Measurements from ENCODE around the gene SYNPR.
"Not testable (repeated sequence)": the region's sequence is repeated elsewhere in the genome, so short reads cannot be mapped to it uniquely, and the experiment has no call there.

SYNPR gene

GRCh38 chr3:63251499-63251898 lies 26.6 kb upstream of the SYNPR start:
- Histone ChIP-seq H3K27ac (no peak overlapping the region), H3K27me3 (no peaks in the 10 kb centered on the region), H3K9ac (no peak overlapping the region), H3K36me3 (no peaks in the 10 kb centered on the region), H3K4me2 (no peak overlapping the region), H4K20me1 (no peaks in the 10 kb centered on the region), H3K4me1 (no peaks in the 10 kb centered on the region), H3K4me3 (no peak overlapping the region), H3K9me3 (no peaks in the 10 kb centered on the region)
- no peak for TF ChIP-seq Cebpa-rat (IDR thresholded peaks at IDR 0.05)

GRCh38 chr3:63255819-63256218 lies 22.3 kb upstream of the SYNPR start:
- not testable (repeated sequence) for H3K9ac ChIP-seq, H4K20me1 ChIP-seq, H3K36me3 ChIP-seq, H3K9me3 ChIP-seq, H3K4me1 ChIP-seq, H3K27me3 ChIP-seq, H3K4me2 ChIP-seq, H3K27ac ChIP-seq, H3K4me3 ChIP-seq

- peaks cover 4% of the 10 kb centered on the region; the same call in 1 of the 2 replicates for H3K4me1 ChIP-seq
- H3K4me3 ChIP-seq = no peak overlapping the region
- TF ChIP-seq Cebpa-rat (IDR thresholded peaks at IDR 0.05) = no peak
- H3K27ac ChIP-seq = no peak overlapping the region
- H3K9ac ChIP-seq = no peak overlapping the region
- no peaks in the 10 kb centered on the region for H3K27me3 ChIP-seq
- H4K20me1 ChIP-seq = no peaks in the 10 kb centered on the region
- H3K36me3 ChIP-seq = no peaks in the 10 kb centered on the region
- H3K4me2 ChIP-seq = no peak overlapping the region
- no peaks in the 10 kb centered on the region for H3K9me3 ChIP-seq
These were observed 13.4 kb upstream of the SYNPR start for GRCh38 chr3:63264716-63265115.

- Histone ChIP-seq H3K9me3 (no peaks in the 10 kb centered on the region), H3K36me3 (no peaks in the 10 kb centered on the region), H3K4me2 (no peak overlapping the region), H4K20me1 (no peaks in the 10 kb centered on the region), H3K9ac (no peak overlapping the region), H3K4me1 (no peaks in the 10 kb centered on the region), H3K4me3 (no peak overlapping the region), H3K27ac (no peak overlapping the region), H3K27me3 (no peaks in the 10 kb centered on the region)
- TF ChIP-seq Cebpa-rat (IDR thresholded peaks at IDR 0.05) = no peak
These were observed 3.7 kb upstream of the SYNPR start for GRCh38 chr3:63274359-63274758.

- TF ChIP-seq Cebpa-rat (IDR thresholded peaks at IDR 0.05) = no peak
- Histone ChIP-seq H3K27ac (no peak overlapping the region), H3K36me3 (no peaks in the 10 kb centered on the region), H3K9ac (no peak overlapping the region), H3K4me2 (no peak overlapping the region), H3K9me3 (no peaks in the 10 kb centered on the region), H3K27me3 (no peaks in the 10 kb centered on the region), H3K4me1 (no peaks in the 10 kb centered on the region), H4K20me1 (no peaks in the 10 kb centered on the region), H3K4me3 (no peak overlapping the region)
These were observed 1.1 kb downstream of the SYNPR start for GRCh38 chr3:63279005-63279841.

GRCh38 chr3:63287610-63288009 lies 9.5 kb downstream of the SYNPR start:
- Histone ChIP-seq H3K4me1 (no peaks in the 10 kb centered on the region), H3K9ac (no peak overlapping the region), H3K27ac (no peak overlapping the region), H3K27me3 (no peaks in the 10 kb centered on the region), H3K4me3 (no peak overlapping the region), H3K9me3 (no peaks in the 10 kb centered on the region), H4K20me1 (no peaks in the 10 kb centered on the region), H3K36me3 (no peaks in the 10 kb centered on the region), H3K4me2 (no peak overlapping the region)
- TF ChIP-seq Cebpa-rat (IDR thresholded peaks at IDR 0.05) = no peak

- Histone ChIP-seq H3K9ac (no peak overlapping the region), H3K9me3 (no peaks in the 10 kb centered on the region), H3K36me3 (no peaks in the 10 kb centered on the region), H3K27me3 (no peaks in the 10 kb centered on the region), H4K20me1 (no peaks in the 10 kb centered on the region), H3K4me3 (no peak overlapping the region), H3K4me2 (no peak overlapping the region), H3K4me1 (no peaks in the 10 kb centered on the region), H3K27ac (no peak overlapping the region)
- no peak for TF ChIP-seq Cebpa-rat (IDR thresholded peaks at IDR 0.05)
These were observed 12.6 kb downstream of the SYNPR start for GRCh38 chr3:63290686-63291085.

GRCh38 chr3:63294332-63294731 lies 16.2 kb downstream of the SYNPR start:
- H3K36me3 ChIP-seq = no peaks in the 10 kb centered on the region
- H3K4me1 ChIP-seq = no peaks in the 10 kb centered on the region
- no peak overlapping the region for H3K4me2 ChIP-seq
- H4K20me1 ChIP-seq = no peaks in the 10 kb centered on the region
- H3K9me3 ChIP-seq = peaks cover 14% of the 10 kb centered on the region
- H3K9ac ChIP-seq = no peak overlapping the region
- no peak overlapping the region for H3K27ac ChIP-seq
- no peaks in the 10 kb centered on the region for H3K27me3 ChIP-seq
- H3K4me3 ChIP-seq = no peak overlapping the region
- TF ChIP-seq Cebpa-rat (IDR thresholded peaks at IDR 0.05) = no peak

GRCh38 chr3:63295356-63295755 lies 17.2 kb downstream of the SYNPR start:
- Histone ChIP-seq H3K27ac (no peak overlapping the region), H3K4me3 (no peak overlapping the region), H4K20me1 (no peaks in the 10 kb centered on the region), H3K9me3 (peaks cover 14% of the 10 kb centered on the region), H3K4me1 (no peaks in the 10 kb centered on the region), H3K27me3 (no peaks in the 10 kb centered on the region), H3K9ac (no peak overlapping the region), H3K4me2 (no peak overlapping the region), H3K36me3 (no peaks in the 10 kb centered on the region)
- no peak for TF ChIP-seq Cebpa-rat (IDR thresholded peaks at IDR 0.05)

GRCh38 chr3:63295806-63296205 lies 17.7 kb downstream of the SYNPR start:
- H4K20me1 ChIP-seq = no peaks in the 10 kb centered on the region
- no peak overlapping the region for H3K4me3 ChIP-seq
- H3K4me2 ChIP-seq = no peak overlapping the region
- H3K9me3 ChIP-seq = peaks cover 14% of the 10 kb centered on the region
- H3K4me1 ChIP-seq = no peaks in the 10 kb centered on the region
- H3K36me3 ChIP-seq = no peaks in the 10 kb centered on the region
- no peak overlapping the region for H3K9ac ChIP-seq
- no peak for TF ChIP-seq Cebpa-rat (IDR thresholded peaks at IDR 0.05)
- H3K27me3 ChIP-seq = no peaks in the 10 kb centered on the region
- no peak overlapping the region for H3K27ac ChIP-seq

GRCh38 chr3:63296249-63296648 lies 18.1 kb downstream of the SYNPR start:
- H3K9ac ChIP-seq = no peak overlapping the region
- no peaks in the 10 kb centered on the region for H3K27me3 ChIP-seq
- H4K20me1 ChIP-seq = no peaks in the 10 kb centered on the region
- no peak overlapping the region for H3K4me3 ChIP-seq
- no peak overlapping the region for H3K4me2 ChIP-seq
- no peaks in the 10 kb centered on the region for H3K36me3 ChIP-seq
- H3K4me1 ChIP-seq = no peaks in the 10 kb centered on the region
- H3K9me3 ChIP-seq = peaks cover 14% of the 10 kb centered on the region
- TF ChIP-seq Cebpa-rat (IDR thresholded peaks at IDR 0.05) = no peak
- no peak overlapping the region for H3K27ac ChIP-seq

Data from BLaER1 (cell line).